Skeletal muscle tissue (tissue), 5 donors: Measurements from ENCODE around the gene SPRR2D. TPM values are rescaled to one million over a fixed set of nuclear protein-coding genes. Genes with fewer than 3 reads are reported as not detected.

Experiments
- H3K27ac ChIP-seq: one replicate; pipeline ENCODE4 v1.7.0; 2013; ENCODE audit warnings: mild to moderate bottlenecking, low read depth, low read length, inconsistent platforms
- H3K27me3 ChIP-seq, 3 donors: one replicate each; pipeline ENCODE4 v1.7.0; 2013; ENCODE audit warnings: low read length in 3 of 3; ENCODE audit not compliant: control insufficient read depth in 3 of 3, insufficient read depth in 3 of 3
- H3K36me3 ChIP-seq, 3 donors: one replicate each; pipeline ENCODE4 v1.7.0; 2013; ENCODE audit warnings: low read length in 3 of 3; ENCODE audit not compliant: control insufficient read depth in 3 of 3, insufficient read depth in 3 of 3
- H3K4me1 ChIP-seq, 3 donors: one replicate each; pipeline ENCODE4 v1.7.0; 2013; ENCODE audit warnings: low read length in 3 of 3, mild to moderate bottlenecking in 3 of 3; ENCODE audit not compliant: control insufficient read depth in 3 of 3, insufficient read depth in 3 of 3
- H3K4me3 ChIP-seq, 3 donors: one replicate each; pipeline ENCODE4 v1.7.0; 2013; ENCODE audit warnings: low read length in 3 of 3
- H3K9ac ChIP-seq, 3 donors: one replicate each; pipeline ENCODE4 v1.7.0; 2013; ENCODE audit warnings: low read length in 3 of 3, mild to moderate bottlenecking in 3 of 3, moderate library complexity in 2 of 3, low read depth in 1 of 3
- H3K9me3 ChIP-seq, 3 donors: one replicate each; pipeline ENCODE4 v1.7.0; 2013; ENCODE audit warnings: low read length in 3 of 3; ENCODE audit not compliant: control insufficient read depth in 3 of 3
- small RNA-seq: library from RNA; depleted of rRNA; stranded (forward); fragments of <200 nt; gene quantifications from one replicate; pipeline ENCODE3, GENCODE V24; 2014
- total RNA-seq: library from RNA; depleted of rRNA; stranded (reverse); fragments of >200 nt; gene quantifications from one replicate; pipeline ENCODE4 v1.2.3, GENCODE V29; 2014
- donor health status: Osteomylitis.

SPRR2D gene
- total RNA-seq, 1 donor from 2014 or later: not detected

- H3K27ac ChIP-seq: no peak overlapping the region
- H3K27me3 ChIP-seq: no peaks in the 10 kb centered on the region
- peaks cover 0 to 3% (median 0%) of the 10 kb centered on the region in 3 donors for H3K9me3 ChIP-seq
- no peaks in the 10 kb centered on the region for H3K4me1 ChIP-seq
- no peak overlapping the region for H3K9ac ChIP-seq
- H3K4me3 ChIP-seq: no peak overlapping the region
- no peaks in the 10 kb centered on the region for H3K36me3 ChIP-seq
These were observed 47.7 kb downstream of the SPRR2D start for GRCh38 chr1:152993186-152993585.

Small RNAs within 50 kb of the gene (small RNA-seq; reads per million reads assigned to genes)
- not detected for gene AL356867.1
- not detected for gene RF00322

Other genes starting within 250 kb of the SPRR2D start
- not detected for gene LCE1D, start 244.4 kb downstream of the SPRR2D start, total RNA-seq
- gene LCE1C, start 234.5 kb downstream of the SPRR2D start, total RNA-seq: not detected
- not detected for gene LCE1B, start 229.1 kb downstream of the SPRR2D start, total RNA-seq
- gene LCE1A, start 213.6 kb downstream of the SPRR2D start, total RNA-seq: not detected
- gene LCE6A, start 198.3 kb downstream of the SPRR2D start, total RNA-seq: not detected
- not detected for gene LCE7A, start 181.1 kb downstream of the SPRR2D start, total RNA-seq
- gene SMCP, start 162.8 kb downstream of the SPRR2D start, total RNA-seq: not detected
- gene IVL, start 132.6 kb downstream of the SPRR2D start, total RNA-seq: not detected
- not detected for gene SPRR5, start 93.9 kb downstream of the SPRR2D start, total RNA-seq
- gene SPRR4, start 70.5 kb downstream of the SPRR2D start, total RNA-seq: not detected
- gene SPRR1A, start 57.0 kb downstream of the SPRR2D start, total RNA-seq: not detected
- gene SPRR3, start 39.4 kb downstream of the SPRR2D start, total RNA-seq: not detected
- gene SPRR1B, start 9.9 kb downstream of the SPRR2D start, total RNA-seq: not detected
- not detected for gene SPRR2A, start 16.4 kb upstream of the SPRR2D start, total RNA-seq
- not detected for gene SPRR2B, start 30.5 kb upstream of the SPRR2D start, total RNA-seq
- gene SPRR2E, start 53.4 kb upstream of the SPRR2D start, total RNA-seq: not detected
- gene SPRR2F, start 72.4 kb upstream of the SPRR2D start, total RNA-seq: not detected
- not detected for gene SPRR2G, start 109.8 kb upstream of the SPRR2D start, total RNA-seq
- not detected for gene LELP1, start 162.3 kb upstream of the SPRR2D start, total RNA-seq
- gene PRR9, start 176.5 kb upstream of the SPRR2D start, total RNA-seq: not detected
- not detected for gene LORICRIN, start 218.6 kb upstream of the SPRR2D start, total RNA-seq